HG03565 (cell line): ENCODE measurements around the gene CAMK2G.

Experiments
- ATAC-seq: cut with Tn5 transposase; IDR thresholded peaks from one replicate; pipeline ENCODE4 v1.9.1; 2021; ENCODE audit warnings: mild to moderate bottlenecking, moderate library complexity; ENCODE audit not compliant: unreplicated experiment

The CAMK2G gene

DNA sequence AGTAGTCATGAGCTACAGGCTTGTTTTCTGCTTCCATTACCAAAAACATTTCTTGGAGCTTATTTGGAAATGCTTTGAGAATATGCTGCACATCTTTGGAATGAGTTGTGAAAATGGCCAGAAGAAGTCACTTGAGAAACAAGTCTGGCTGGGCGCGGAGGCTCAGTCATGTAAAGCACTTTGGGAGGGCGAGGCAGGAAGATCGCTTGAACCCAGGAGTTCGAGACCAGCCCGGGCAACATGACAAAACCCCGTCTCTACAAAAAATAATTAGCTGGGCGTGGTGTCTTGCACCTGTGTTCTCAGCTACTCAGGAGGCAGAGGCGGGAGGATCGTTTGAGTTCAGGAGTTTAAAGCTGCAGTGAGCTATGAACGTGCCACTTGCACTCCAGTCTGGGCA lies 93.4 kb downstream of the CAMK2G start:
- no peak for ATAC-seq

DNA sequence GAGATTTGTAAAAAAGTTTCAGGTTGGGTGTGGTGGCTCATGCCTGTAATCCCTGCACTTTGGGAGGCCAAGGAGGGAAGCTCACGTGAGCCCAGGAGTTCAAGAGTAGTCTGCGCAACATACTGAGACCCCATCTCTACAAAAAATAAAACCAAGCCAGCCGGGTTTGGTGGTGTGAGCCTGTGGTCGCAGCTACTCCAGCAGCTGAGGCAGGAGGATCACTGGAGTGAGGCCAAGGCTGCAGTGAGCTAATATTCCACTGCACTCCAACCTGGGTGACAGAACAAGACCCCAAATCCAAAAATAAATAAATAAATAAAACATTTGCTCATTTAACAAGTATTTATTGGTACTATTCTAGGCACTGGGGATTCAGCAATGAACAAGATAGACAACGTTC lies 94.1 kb downstream of the CAMK2G start:
- no peak for ATAC-seq

- no peak for ATAC-seq
Observed at GRCh38 chr10:73779539-73780197, 94.7 kb downstream of the CAMK2G start.

GRCh38 chr10:73779018-73779417 lies 95.3 kb downstream of the CAMK2G start:
- no peak for ATAC-seq

- ATAC-seq: no peak
Observed at GRCh38 chr10:73774637-73775036, 99.7 kb downstream of the CAMK2G start.

- no peak for ATAC-seq
Observed at GRCh38 chr10:73773152-73773879, 101.0 kb downstream of the CAMK2G start.

DNA sequence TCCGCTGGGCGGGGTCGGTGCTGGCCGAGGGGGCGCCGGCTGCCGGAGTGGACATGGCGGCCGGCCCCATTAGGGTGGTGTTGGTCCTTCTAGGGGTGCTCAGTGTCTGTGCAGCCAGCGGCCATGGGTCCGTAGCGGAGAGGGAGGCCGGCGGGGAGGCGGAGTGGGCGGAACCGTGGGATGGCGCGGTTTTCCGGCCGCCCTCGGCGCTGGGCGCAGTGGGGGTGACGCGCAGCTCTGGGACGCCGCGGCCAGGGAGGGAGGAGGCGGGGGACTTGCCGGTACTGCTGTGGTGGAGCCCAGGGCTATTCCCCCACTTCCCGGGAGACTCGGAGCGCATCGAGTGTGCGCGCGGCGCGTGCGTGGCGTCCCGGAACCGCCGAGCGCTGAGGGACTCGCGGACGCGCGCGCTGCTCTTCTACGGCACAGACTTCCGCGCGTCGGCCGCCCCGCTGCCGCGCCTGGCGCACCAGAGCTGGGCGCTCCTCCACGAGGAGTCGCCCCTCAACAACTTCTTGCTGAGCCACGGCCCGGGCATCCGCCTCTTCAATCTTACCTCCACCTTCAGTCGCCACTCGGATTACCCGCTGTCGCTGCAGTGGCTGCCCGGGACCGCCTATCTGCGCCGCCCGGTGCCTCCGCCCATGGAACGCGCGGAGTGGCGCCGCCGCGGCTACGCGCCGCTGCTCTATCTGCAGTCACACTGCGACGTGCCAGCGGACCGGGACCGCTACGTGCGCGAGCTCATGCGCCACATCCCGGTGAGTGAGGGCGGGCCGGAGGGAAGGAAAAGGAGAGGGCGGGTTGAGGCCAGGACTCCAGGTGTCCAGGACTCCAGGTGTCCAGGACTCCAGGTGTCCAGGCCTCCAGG lies 101.8 kb downstream of the CAMK2G start:
- ATAC-seq: peak; percentile 45

GRCh38 chr10:73771722-73772280 lies 102.6 kb downstream of the CAMK2G start:
- ATAC-seq: peak; percentile 2

DNA sequence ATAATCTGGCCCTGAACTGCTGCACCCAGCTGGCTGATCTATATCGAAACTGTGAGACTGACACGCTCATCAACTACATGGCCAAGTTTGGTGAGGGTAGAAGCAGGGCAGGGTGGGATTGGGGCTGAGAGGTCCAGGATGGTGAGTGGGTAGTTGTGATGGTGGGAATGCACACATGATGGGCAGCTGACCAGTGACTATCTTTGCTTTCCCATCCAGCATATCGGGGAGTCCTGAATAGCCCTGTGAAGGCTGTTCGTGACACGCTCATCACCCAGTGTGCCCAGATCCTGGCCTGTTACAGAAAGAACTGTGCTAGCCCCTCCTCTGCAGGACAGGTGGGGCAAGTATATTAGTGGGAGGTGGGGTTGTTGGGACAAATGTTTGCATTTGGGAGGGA lies 105.0 kb downstream of the CAMK2G start:
- ATAC-seq: no peak

- no peak for ATAC-seq
Observed at GRCh38 chr10:73768881-73769280, 105.5 kb downstream of the CAMK2G start.

DNA sequence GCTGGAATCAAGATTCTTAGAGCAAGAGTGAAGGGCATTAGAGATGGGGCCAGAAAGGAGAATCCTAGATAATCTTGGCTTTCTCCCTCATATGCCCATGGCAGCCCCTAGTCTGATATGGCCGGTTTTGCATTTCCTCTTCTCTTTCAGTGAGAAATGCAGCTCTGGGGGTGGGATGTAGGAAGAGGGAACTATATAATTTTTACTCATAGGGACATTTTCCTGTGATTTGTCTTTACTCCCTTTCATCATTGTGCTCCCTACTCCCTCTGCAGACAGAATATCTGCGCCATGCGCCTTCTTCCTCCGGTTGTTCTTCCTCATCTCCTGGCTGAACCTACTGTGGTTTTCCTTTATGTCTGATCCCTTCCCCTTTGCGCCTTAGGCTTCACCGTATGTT lies 109.3 kb downstream of the CAMK2G start:
- ATAC-seq: no peak

DNA sequence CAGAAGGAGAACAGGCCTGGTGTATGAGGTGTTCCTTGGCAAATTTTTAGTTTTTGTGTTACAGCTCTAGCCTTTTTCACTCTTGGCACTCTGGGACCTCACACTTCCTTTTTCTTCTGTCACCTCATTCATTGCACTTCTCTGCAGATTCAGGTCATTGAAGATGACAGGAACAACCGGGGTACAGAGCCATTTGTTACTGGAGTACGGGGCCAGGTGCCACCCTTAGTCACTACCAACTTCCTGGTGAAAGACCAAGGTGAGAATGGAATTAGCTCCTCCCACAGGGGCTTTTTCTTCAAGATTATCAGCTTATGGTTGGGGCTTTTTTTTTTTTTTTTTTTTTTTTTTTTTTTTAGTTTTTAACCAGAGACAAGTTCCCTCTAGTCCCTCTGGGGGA lies 111.0 kb downstream of the CAMK2G start:
- ATAC-seq: no peak

DNA sequence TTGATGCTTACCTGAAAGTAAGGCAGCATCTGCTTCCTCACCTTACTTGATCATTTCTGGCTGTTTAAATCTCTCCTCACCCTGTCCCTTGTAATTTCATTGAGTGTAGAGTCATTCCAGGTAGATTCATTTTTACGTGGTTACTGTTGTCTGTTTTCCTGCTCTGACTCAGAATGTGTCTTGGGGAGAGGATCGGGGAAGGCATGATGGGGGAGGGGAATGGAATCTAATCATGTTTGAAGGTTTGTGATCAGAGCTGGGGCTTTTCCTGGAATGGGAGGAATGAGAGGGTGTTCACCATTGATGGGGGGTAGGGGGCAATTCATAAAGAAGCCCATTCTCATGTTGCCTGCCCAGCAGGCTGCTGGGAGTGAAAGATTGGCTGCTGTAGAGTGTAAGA lies 111.4 kb downstream of the CAMK2G start:
- no peak for ATAC-seq
